ENCODE results near the gene VIPR2. TPM values are rescaled to one million over a fixed set of nuclear protein-coding genes. Genes with fewer than 3 reads are reported as not detected.
"Not testable (repeated sequence)": the region's sequence is repeated elsewhere in the genome, so short reads cannot be mapped to it uniquely, and the experiment has no call there.

Gene VIPR2
- total and polyA plus RNA-seq, 2 donors from 2014 or later: 0.91 to 1.3 TPM

- TF ChIP-seq CTCF (IDR thresholded peaks at IDR 0.05; ENCODE audit: borderline replicate concordance, extremely low read depth, insufficient read depth): no peak
- Histone ChIP-seq H3K9me3 (ENCODE audit: control insufficient read depth in 2 of 3, insufficient read depth in 1 of 3, low read length in 3 of 3) (peaks cover 0 to 5% (median 1%) of the 10 kb centered on the region in 3 donors), H3K9ac (ENCODE audit: low read length in 3 of 3) (no peak overlapping the region), H3K4me1 (ENCODE audit: control insufficient read depth in 2 of 3, insufficient read depth in 2 of 3, low read depth in 1 of 3, low read length in 3 of 3) (peaks cover 0 to 2% (median 0%) of the 10 kb centered on the region in 3 donors), H3K36me3 (ENCODE audit: control insufficient read depth in 2 of 3, insufficient read depth in 3 of 3, low read length in 3 of 3) (no peaks in the 10 kb centered on the region), H3K4me3 (ENCODE audit: low read length in 3 of 3) (no peak overlapping the region), H3K27me3 (ENCODE audit: control insufficient read depth, insufficient read depth, low read length) (peaks cover 5% of the 10 kb centered on the region), H3K27ac (ENCODE audit: low read depth in 2 of 2, low read length in 2 of 2) (no peak overlapping the region)
- intact Hi-C loops (cut with DNase I): no loop called here
- FAIRE-seq (no peak), DNase-seq (peak in 1 of 5 donors; percentile 45)
Observed at GRCh38 chr7:158999496-158999895, 145.2 kb downstream of the VIPR2 start.

- FAIRE-seq; intact Hi-C loops (cut with DNase I); H3K9ac ChIP-seq (ENCODE audit: low read length in 3 of 3); H3K4me1 ChIP-seq (ENCODE audit: control insufficient read depth in 2 of 3, insufficient read depth in 2 of 3, low read depth in 1 of 3, low read length in 3 of 3); H3K27me3 ChIP-seq (ENCODE audit: control insufficient read depth, insufficient read depth, low read length); H3K9me3 ChIP-seq (ENCODE audit: control insufficient read depth in 2 of 3, insufficient read depth in 1 of 3, low read length in 3 of 3); H3K4me3 ChIP-seq (ENCODE audit: low read length in 3 of 3); H3K36me3 ChIP-seq (ENCODE audit: control insufficient read depth in 2 of 3, insufficient read depth in 3 of 3, low read length in 3 of 3); H3K27ac ChIP-seq (ENCODE audit: low read depth in 2 of 2, low read length in 2 of 2): not testable (repeated sequence)
- DNase-seq: peak in 1 of 5 donors; percentile 42
Observed at GRCh38 chr7:158998261-158998660, 146.4 kb downstream of the VIPR2 start.

- intact Hi-C loops (cut with DNase I): no loop called here
- Histone ChIP-seq H3K4me1 (ENCODE audit: control insufficient read depth in 2 of 3, insufficient read depth in 2 of 3, low read depth in 1 of 3, low read length in 3 of 3) (peaks cover 0 to 2% (median 0%) of the 10 kb centered on the region in 3 donors), H3K27ac (ENCODE audit: low read depth in 2 of 2, low read length in 2 of 2) (no peak overlapping the region), H3K4me3 (ENCODE audit: low read length in 3 of 3) (no peak overlapping the region), H3K9me3 (ENCODE audit: control insufficient read depth in 2 of 3, insufficient read depth in 1 of 3, low read length in 3 of 3) (peaks cover 0 to 5% (median 1%) of the 10 kb centered on the region in 3 donors), H3K27me3 (ENCODE audit: control insufficient read depth, insufficient read depth, low read length) (peaks cover 15% of the 10 kb centered on the region), H3K36me3 (ENCODE audit: control insufficient read depth in 2 of 3, insufficient read depth in 3 of 3, low read length in 3 of 3) (no peaks in the 10 kb centered on the region), H3K9ac (ENCODE audit: low read length in 3 of 3) (no peak overlapping the region)
- no peak for TF ChIP-seq CTCF (IDR thresholded peaks at IDR 0.05; ENCODE audit: borderline replicate concordance, extremely low read depth, insufficient read depth)
- DNase-seq (peak in 1 of 5 donors; percentile 73), FAIRE-seq (no peak)
Observed at GRCh38 chr7:158997471-158997870, 147.2 kb downstream of the VIPR2 start.

- Histone ChIP-seq H3K4me3 (ENCODE audit: low read length in 3 of 3) (no peak overlapping the region), H3K9ac (ENCODE audit: low read length in 3 of 3) (no peak overlapping the region), H3K27me3 (ENCODE audit: control insufficient read depth, insufficient read depth, low read length) (peaks cover 15% of the 10 kb centered on the region), H3K27ac (ENCODE audit: low read depth in 2 of 2, low read length in 2 of 2) (no peak overlapping the region), H3K9me3 (ENCODE audit: control insufficient read depth in 2 of 3, insufficient read depth in 1 of 3, low read length in 3 of 3) (peaks cover 0 to 5% (median 1%) of the 10 kb centered on the region in 3 donors), H3K36me3 (ENCODE audit: control insufficient read depth in 2 of 3, insufficient read depth in 3 of 3, low read length in 3 of 3) (no peaks in the 10 kb centered on the region), H3K4me1 (ENCODE audit: control insufficient read depth in 2 of 3, insufficient read depth in 2 of 3, low read depth in 1 of 3, low read length in 3 of 3) (peaks cover 0 to 2% (median 0%) of the 10 kb centered on the region in 3 donors)
- FAIRE-seq: no peak
- no peak for TF ChIP-seq CTCF (IDR thresholded peaks at IDR 0.05; ENCODE audit: borderline replicate concordance, extremely low read depth, insufficient read depth)
- intact Hi-C loops (cut with DNase I): no loop called here
- peak in 2 of 5 donors; percentile 48 to 53 for DNase-seq
Observed at GRCh38 chr7:158997110-158997453, 147.6 kb downstream of the VIPR2 start.

Data from kidney (tissue), 14 donors.